ENCODE data around the gene PARP14. TPM values are rescaled to one million over a fixed set of nuclear protein-coding genes. Genes with fewer than 3 reads are reported as not detected.

Gene PARP14
- total RNA-seq, 4 donors from 2014 or later, result 73.0 to 242 (median 92.5) TPM

DNA sequence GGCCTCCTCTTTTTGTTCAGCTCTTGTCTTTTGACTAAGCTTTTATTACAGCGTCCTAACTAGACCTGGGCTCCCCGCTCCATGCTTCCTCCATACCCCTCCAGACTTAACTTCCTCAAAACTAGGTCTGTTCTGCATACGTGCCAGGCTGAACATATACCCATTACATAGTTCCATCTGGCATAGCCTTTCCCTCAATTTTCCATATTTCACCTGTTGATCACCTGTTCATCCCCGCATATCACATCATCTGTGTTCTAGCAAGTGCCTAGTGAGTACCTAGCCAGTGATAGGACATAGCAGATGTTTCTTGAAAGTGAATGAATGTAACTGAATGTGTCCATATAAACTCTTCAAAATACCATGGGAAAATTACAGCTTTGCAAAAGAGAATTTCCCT, 36.0 kb downstream of the PARP14 start:
- TF ChIP-seq POLR2A (IDR thresholded peaks at IDR 0.05) (no peak), CTCF (IDR thresholded peaks at IDR 0.05) (no peak)
- H3K27ac ChIP-seq, result no peak overlapping the region
- no peaks in the 10 kb centered on the region for H3K9me3 ChIP-seq
- no peak for DNase-seq
- H3K4me1 ChIP-seq, result no peaks in the 10 kb centered on the region
- peaks cover 0 to 84% (median 0%) of the 10 kb centered on the region in 3 donors for H3K36me3 ChIP-seq
- H3K27me3 ChIP-seq, result no peaks in the 10 kb centered on the region
- H3K4me3 ChIP-seq, result no peak overlapping the region

GRCh38 chr3:122719273-122719921, 38.8 kb downstream of the PARP14 start:
- H3K4me1 ChIP-seq, result no peaks in the 10 kb centered on the region
- H3K27ac ChIP-seq, result no peak overlapping the region
- no peak for DNase-seq
- peaks cover 0 to 61% (median 0%) of the 10 kb centered on the region in 3 donors for H3K36me3 ChIP-seq
- H3K4me3 ChIP-seq, result no peak overlapping the region
- H3K9me3 ChIP-seq, result no peaks in the 10 kb centered on the region
- no peak for TF ChIP-seq POLR2A (IDR thresholded peaks at IDR 0.05)
- TF ChIP-seq CTCF (IDR thresholded peaks at IDR 0.05), result no peak
- H3K27me3 ChIP-seq, result no peaks in the 10 kb centered on the region

DNA sequence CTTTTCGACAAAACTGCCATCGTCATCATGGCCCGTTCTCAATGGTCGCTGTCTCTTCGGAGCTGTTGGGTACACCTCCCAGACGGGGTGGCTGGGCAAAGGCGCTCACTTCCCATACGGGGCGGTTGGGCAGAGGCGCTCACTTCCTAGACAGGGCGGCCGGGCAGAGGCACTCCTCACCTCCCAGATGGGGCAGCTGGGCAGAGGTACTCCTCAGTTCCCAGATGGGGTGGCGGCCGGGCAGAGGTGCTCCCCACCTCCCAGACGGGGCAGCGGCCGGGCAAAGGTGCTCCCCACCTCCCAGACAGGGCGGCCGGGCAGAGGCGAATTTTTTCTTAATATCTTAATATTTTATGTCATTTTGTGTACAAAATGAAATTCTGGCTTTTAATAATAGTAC, 44.5 kb downstream of the PARP14 start:
- H3K4me3 ChIP-seq, result no peak overlapping the region
- TF ChIP-seq POLR2A (IDR thresholded peaks at IDR 0.05), result no peak
- TF ChIP-seq CTCF (IDR thresholded peaks at IDR 0.05), result no peak
- no peaks in the 10 kb centered on the region for H3K4me1 ChIP-seq
- H3K27me3 ChIP-seq, result no peaks in the 10 kb centered on the region
- H3K27ac ChIP-seq, result no peak overlapping the region
- no peaks in the 10 kb centered on the region for H3K9me3 ChIP-seq
- peaks cover 0 to 14% (median 0%) of the 10 kb centered on the region in 3 donors for H3K36me3 ChIP-seq
- no peak for DNase-seq

DNA sequence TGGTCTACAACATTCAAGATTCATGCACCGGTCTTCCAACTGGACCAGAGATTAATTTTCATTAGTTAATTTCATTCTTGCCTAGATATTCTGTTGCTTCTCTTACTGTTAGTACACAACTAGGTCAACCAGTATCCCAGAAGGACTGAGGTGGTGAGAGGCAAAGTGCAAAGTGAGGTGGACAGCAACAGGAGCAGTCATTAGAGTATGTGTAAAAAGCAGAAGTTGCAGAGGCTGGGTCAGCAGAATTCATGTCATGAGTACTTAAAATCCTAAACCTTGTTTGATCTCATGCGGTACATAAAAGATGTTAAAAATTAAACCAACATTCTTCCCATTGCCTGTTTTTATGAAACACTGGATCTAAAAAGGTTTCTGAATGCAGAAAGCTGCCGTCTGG, 46.7 kb downstream of the PARP14 start:
- Histone ChIP-seq H3K27me3 (no peaks in the 10 kb centered on the region), H3K36me3 (peaks cover 0 to 9% (median 0%) of the 10 kb centered on the region in 3 donors), H3K27ac (no peak overlapping the region), H3K4me3 (no peak overlapping the region), H3K4me1 (no peaks in the 10 kb centered on the region), H3K9me3 (no peaks in the 10 kb centered on the region)
- DNase-seq, result no peak
- TF ChIP-seq CTCF (IDR thresholded peaks at IDR 0.05) (no peak), POLR2A (IDR thresholded peaks at IDR 0.05) (no peak)

GRCh38 chr3:122727766-122728165, 47.1 kb downstream of the PARP14 start:
- H3K4me3 ChIP-seq, result no peak overlapping the region
- TF ChIP-seq CTCF (IDR thresholded peaks at IDR 0.05) (no peak), POLR2A (IDR thresholded peaks at IDR 0.05) (no peak)
- DNase-seq, result no peak
- peaks cover 0 to 9% (median 0%) of the 10 kb centered on the region in 3 donors for H3K36me3 ChIP-seq
- no peaks in the 10 kb centered on the region for H3K9me3 ChIP-seq
- H3K27me3 ChIP-seq, result no peaks in the 10 kb centered on the region
- H3K27ac ChIP-seq, result no peak overlapping the region
- H3K4me1 ChIP-seq, result no peaks in the 10 kb centered on the region

Measured in Peyer's patch (tissue), 4 donors.